Bronchial epithelial cell (primary cell): ENCODE results near the gene FSD1L. TPM values are rescaled to one million over a fixed set of nuclear protein-coding genes. Genes with fewer than 3 reads are reported as not detected.
"Not testable (repeated sequence)": the region's sequence is repeated elsewhere in the genome, so short reads cannot be mapped to it uniquely, and the experiment has no call there.

Experiments used
- DNase-seq: peaks from one replicate; pipeline ENCODE4 v3.0.0-alpha.2; 2010; ENCODE audit warnings: low read depth
- FAIRE-seq: peaks from 2 replicates; lab custom pipeline; 2011; peaks lifted over from hg19 to GRCh38; lab: Jason Lieb, UNC
- H3K27me3 ChIP-seq: 2 replicates; pipeline ENCODE4 v1.5.1; 2011; ENCODE audit warnings: low read length; ENCODE audit not compliant: control insufficient read depth, insufficient read depth
- H3K36me3 ChIP-seq: 2 replicates; pipeline ENCODE4 v1.5.1; 2011; ENCODE audit warnings: low read length; ENCODE audit not compliant: control insufficient read depth, insufficient read depth
- H3K4me3 ChIP-seq: 2 replicates; pipeline ENCODE4 v1.5.1; 2011; ENCODE audit warnings: mild to moderate bottlenecking, low read depth, low read length, control low read depth
- total RNA-seq: library from RNA; depleted of rRNA; stranded (reverse); fragments of >200 nt; gene quantifications from 2 replicates; pipeline ENCODE4 v1.2.1, GENCODE V29; 2014
- TF ChIP-seq, protein P1 (sequence below): IDR thresholded peaks from 2 replicates; pipeline ENCODE4 v1.5.1; 2011; ENCODE audit warnings: mild to moderate bottlenecking, moderate library complexity, low read length, control low read depth, inconsistent platforms; ENCODE audit not compliant: insufficient read depth, severe bottlenecking

Gene FSD1L
- total RNA-seq, 1 donor from 2014 or later: 2.4 TPM

DNA sequence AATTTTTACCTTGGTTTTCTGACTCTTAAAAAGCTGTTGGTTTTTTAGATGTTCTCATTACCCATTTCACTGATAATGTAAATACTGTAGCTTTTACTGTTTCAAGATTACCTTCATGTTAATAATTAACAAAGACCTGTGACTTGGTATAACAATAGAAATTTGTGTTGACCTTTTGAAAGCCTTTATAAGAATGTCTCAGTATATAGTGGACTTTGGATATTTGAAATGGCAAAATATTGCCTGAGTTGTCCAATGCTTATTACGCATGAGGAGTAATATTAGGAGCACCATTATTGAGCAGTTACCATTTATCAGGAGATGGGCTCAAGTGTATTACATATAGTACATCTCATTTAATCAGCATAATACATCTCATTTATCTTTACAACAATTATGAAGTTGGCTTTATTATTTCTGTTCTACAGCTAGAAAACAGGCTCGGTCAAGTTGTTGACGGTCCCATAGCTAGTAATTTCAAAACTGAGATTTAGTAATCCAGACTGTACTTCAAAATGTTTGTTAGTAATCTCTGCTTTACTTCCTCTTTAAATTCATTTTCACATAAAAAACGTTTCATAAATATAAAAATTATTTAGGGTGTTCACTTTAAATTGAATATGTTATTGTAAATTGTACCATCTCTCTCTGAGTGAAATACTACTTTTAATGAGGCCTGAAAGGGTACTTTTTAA lies 59.4 kb downstream of the FSD1L start:
- H3K36me3 ChIP-seq: peaks cover 1% of the 10 kb centered on the region
- DNase-seq: no peak
- FAIRE-seq: no peak
- TF ChIP-seq, protein P1, sequence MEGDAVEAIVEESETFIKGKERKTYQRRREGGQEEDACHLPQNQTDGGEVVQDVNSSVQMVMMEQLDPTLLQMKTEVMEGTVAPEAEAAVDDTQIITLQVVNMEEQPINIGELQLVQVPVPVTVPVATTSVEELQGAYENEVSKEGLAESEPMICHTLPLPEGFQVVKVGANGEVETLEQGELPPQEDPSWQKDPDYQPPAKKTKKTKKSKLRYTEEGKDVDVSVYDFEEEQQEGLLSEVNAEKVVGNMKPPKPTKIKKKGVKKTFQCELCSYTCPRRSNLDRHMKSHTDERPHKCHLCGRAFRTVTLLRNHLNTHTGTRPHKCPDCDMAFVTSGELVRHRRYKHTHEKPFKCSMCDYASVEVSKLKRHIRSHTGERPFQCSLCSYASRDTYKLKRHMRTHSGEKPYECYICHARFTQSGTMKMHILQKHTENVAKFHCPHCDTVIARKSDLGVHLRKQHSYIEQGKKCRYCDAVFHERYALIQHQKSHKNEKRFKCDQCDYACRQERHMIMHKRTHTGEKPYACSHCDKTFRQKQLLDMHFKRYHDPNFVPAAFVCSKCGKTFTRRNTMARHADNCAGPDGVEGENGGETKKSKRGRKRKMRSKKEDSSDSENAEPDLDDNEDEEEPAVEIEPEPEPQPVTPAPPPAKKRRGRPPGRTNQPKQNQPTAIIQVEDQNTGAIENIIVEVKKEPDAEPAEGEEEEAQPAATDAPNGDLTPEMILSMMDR: no peak
- no peak overlapping the region for H3K4me3 ChIP-seq
- H3K27me3 ChIP-seq: no peaks in the 10 kb centered on the region

DNA sequence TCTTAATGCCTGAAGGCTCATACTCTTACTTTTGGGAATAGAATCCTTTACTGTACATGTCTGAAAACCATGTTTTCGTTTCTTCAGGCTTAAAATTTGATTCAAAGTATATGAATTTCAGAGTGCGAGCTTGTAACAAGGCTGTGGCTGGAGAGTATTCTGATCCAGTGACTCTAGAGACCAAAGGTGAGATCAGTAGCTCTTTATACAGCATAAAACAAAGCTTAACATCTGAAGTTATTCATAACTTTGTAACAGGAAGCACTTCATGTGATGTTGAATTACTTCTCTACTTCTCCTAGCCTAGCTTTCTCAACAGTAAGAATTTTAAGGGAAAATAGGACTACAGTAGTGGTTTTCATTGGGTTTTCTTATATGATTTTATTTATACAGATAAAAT lies 60.7 kb downstream of the FSD1L start:
- Histone ChIP-seq H3K27me3 (no peaks in the 10 kb centered on the region), H3K36me3 (peaks cover 1% of the 10 kb centered on the region), H3K4me3 (no peak overlapping the region)
- DNase-seq: no peak
- TF ChIP-seq, protein P1: no peak
- FAIRE-seq: no peak

DNA sequence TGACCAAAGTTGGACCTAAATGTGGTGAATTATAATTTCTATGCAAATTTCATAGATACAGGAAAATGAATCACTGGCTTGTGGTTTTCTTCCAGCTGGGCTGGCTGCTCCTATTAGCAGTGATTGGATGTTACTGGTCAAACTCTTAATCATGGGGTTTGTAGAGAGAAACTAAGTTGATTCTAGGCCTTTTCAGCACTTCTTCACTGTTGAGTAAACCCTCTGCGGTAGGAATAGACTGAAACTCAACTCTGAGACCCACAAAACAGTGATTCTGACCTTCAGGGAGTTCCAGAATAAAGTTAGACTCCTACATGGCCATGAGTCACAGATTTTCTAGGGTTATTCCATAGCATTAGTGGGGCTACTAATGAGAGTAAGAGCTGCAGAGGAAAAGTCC lies 62.2 kb downstream of the FSD1L start:
- DNase-seq: peak; percentile 74
- Histone ChIP-seq H3K36me3 (peaks cover 1% of the 10 kb centered on the region), H3K4me3 (no peak overlapping the region), H3K27me3 (no peaks in the 10 kb centered on the region)
- TF ChIP-seq, protein P1: no peak
- FAIRE-seq: no peak

DNA sequence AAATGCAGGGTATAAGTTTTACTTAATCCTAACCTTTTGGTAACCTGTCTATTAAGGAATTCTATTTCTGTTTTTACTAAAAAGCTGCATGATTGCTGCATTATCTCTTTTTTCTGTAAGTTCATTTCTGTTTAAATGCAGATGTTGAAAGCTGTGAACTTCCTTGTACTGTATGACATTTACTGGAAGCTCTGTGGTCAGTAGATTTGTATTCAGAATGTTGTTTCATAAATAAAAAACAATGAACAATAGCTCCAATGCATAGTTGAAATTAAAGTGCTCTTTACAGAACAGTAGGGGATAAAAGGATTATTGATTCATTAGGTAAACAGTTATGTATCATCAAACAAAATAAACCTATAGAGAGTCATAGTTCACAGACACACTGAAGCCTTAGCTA lies 63.6 kb downstream of the FSD1L start:
- Histone ChIP-seq H3K4me3 (no peak overlapping the region), H3K27me3 (no peaks in the 10 kb centered on the region), H3K36me3 (peaks cover 1% of the 10 kb centered on the region)
- DNase-seq: no peak
- no peak for FAIRE-seq
- TF ChIP-seq, protein P1: no peak

DNA sequence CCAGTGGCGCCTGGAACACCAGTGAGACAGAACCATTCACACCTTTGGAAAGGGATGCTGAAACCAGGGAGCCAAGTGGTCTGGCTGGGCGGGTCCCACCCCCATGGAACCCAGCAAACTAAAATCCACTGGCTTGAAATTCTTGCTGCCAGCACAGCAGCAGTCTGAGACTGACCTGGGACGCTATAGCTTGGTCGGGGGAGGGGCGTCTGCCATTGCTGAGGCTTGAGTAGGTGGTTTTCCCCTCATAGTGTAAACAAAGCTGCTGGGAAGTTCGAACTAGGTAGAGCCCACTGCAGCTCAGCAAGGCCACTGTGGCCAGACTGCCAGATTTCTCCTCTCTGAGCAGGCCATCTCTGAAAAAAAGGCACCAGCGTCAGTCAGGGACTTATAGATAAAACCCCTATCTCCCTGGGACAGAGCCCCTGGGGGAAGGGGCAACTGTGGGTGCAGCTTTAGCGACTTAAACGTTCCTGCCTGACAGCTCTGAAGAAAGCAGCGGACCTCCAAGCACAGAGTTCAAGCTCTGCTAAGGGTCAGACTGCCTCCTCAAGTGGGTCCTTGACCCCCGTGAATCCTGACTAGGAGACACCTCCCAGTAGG lies 68.1 kb downstream of the FSD1L start:
- no peak for DNase-seq
- no peak for FAIRE-seq
- no peak overlapping the region for H3K4me3 ChIP-seq
- H3K27me3 ChIP-seq: no peaks in the 10 kb centered on the region
- no peaks in the 10 kb centered on the region for H3K36me3 ChIP-seq
- TF ChIP-seq, protein P1: no peak

DNA sequence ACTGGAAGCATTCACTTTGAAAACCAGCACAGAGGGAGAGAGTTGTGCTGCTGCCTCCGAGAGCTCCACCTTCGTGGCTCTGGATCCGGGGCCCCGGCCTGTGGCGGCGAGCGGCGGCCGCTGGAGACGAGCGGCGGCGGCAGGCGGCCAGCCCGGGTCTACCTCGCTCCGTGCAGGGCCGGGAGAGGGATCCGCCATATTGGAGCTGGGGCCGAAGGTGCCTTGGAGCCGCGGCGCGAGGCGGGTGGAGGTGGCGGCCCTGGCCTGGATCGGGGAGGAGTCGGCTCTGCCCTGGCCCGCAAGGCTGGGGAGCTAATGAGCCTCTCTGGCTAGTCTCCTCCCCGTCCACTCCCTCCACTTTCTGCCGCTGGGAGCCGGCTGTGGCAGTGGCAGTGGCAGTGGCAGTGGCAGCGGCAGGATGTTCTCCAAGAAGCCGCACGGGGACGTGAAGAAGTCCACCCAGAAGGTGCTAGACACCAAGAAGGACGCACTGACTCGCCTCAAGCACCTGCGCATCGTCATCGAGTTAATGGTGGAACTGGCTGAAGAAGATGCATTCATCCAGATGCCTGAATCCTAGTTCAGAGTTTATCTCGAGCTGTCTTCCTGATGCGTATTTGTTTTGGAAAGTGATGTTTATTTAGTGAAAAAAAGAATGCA lies 72.0 kb downstream of the FSD1L start:
- H3K27me3 ChIP-seq, DNase-seq, H3K36me3 ChIP-seq, FAIRE-seq: not testable (repeated sequence)
- H3K4me3 ChIP-seq: peak overlapping the region; percentile 31

DNA sequence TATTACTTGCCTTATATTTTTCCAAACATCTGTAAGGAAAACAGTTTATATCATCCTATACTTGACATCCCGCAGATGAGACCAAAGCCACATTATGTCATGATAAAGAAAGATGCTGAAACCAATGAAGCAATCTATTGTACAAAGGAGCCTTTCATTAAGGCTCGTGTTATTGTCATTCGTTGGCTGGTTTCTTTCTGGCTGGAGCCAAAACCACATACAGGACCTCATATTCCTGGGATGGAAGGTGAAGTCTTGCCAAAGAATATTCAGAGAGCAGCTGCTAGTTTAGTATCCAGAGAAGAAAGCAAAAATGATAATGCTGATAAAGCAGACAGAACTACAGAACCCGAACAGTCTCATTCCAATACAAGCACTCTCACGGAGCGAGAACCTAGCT lies 73.2 kb downstream of the FSD1L start:
- H3K36me3 ChIP-seq, H3K4me3 ChIP-seq, FAIRE-seq, DNase-seq, H3K27me3 ChIP-seq: not testable (repeated sequence)

DNA sequence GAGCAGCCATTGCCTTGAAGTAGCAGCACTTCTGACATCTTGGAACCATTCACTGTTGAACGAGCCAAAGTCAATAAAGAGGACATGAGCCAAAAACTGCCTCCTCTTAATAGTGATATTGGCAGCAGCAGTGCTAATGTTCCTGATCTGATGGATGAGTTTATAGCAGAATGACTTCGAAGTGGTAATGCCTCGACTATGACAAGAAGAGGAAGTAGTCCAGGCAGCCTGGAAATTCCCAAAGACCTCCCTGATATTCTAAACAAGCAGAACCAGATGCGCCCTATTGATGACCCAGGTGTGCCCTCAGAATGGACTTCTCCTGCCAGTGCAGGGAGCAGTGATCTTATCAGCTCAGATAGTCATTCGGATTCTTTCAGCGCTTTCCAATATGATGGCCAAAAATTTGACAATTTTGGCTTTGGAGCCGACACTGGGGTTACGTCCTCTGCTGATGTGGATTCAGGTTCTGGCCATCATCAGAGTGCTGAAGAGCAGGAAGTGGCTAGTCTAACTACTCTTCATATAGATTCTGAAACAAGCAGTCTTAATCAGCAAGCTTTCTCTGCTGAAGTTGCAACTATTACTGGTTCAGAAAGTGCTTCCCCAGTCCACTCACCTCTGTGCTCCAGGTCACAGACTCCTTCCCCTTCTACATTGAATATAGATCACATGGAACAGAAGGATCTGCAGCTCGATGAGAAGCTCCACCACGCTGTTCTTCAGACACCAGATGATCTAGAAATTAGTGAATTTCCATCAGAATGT lies 75.0 kb downstream of the FSD1L start:
- DNase-seq, H3K4me3 ChIP-seq, H3K27me3 ChIP-seq, H3K36me3 ChIP-seq: not testable (repeated sequence)
- FAIRE-seq: peak; percentile 68
